ENCODE data around the gene ZC2HC1C. TPM values are rescaled to one million over a fixed set of nuclear protein-coding genes. Genes with fewer than 3 reads are reported as not detected.

The ZC2HC1C gene
- total RNA-seq, 4 donors from 2014 or later = 0.48 to 5.6 (median 1.5) TPM

DNA sequence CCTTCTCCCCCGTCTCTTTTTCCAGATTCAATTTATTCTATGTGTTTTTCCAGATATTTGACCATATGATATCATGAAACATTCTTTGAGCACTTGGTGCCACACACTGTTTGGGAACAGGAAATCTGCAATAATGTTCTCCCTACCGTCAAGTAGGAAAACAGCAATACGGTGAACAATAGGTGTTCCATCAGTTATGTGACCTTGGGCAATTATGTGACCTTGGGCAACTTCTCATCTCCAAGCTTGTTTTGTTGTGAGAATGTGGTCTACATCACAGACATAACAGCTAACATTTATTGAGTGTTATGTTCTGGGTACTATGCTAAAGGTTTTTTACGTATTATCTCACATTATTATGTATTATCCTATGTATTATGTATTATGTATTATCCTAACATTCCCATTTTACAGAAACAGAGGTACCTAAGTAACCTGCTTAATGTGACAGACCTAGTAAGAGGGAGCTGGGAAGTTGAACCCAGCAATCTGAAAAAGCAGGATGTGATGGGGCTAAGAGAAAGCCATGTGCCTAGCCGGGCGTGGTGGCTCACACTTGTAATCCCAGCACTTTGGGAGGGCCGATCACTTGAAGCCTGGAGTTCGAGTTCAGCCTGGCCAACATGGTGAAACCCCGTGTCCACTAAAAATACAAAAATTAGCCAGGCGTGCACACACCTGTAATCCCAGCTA lies 58.6 kb downstream of the ZC2HC1C start:
- no peak for ATAC-seq (ENCODE audit: low FRiP score)
- TF ChIP-seq, protein P1, sequence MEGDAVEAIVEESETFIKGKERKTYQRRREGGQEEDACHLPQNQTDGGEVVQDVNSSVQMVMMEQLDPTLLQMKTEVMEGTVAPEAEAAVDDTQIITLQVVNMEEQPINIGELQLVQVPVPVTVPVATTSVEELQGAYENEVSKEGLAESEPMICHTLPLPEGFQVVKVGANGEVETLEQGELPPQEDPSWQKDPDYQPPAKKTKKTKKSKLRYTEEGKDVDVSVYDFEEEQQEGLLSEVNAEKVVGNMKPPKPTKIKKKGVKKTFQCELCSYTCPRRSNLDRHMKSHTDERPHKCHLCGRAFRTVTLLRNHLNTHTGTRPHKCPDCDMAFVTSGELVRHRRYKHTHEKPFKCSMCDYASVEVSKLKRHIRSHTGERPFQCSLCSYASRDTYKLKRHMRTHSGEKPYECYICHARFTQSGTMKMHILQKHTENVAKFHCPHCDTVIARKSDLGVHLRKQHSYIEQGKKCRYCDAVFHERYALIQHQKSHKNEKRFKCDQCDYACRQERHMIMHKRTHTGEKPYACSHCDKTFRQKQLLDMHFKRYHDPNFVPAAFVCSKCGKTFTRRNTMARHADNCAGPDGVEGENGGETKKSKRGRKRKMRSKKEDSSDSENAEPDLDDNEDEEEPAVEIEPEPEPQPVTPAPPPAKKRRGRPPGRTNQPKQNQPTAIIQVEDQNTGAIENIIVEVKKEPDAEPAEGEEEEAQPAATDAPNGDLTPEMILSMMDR (IDR thresholded peaks at IDR 0.05) = no peak

DNA sequence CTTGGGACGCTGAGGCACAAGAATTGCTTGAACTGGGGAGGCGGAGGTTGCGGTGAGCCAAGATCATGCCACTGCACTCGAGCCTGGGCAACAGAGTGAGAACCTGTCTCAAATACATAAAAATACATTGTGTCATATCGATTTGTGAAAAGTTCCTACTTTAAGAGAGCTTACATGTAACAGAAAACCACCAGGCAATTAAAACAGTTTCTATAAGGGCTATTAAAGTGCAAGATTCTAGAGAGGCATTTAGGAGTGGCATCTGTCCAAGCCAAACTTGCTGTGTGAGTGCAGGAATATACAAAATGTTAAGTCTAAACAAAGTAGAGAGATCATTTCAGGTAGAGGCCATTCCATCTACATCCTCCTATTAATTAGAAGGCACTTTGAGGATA lies 59.2 kb downstream of the ZC2HC1C start:
- ATAC-seq (ENCODE audit: low FRiP score) (no peak), DNase-seq (ENCODE audit: low spot score) (no peak)
- TF ChIP-seq, protein P1 (IDR thresholded peaks at IDR 0.05) = no peak

More for the DNA sequence above, 58.6 kb downstream of the ZC2HC1C start:
- no peak for DNase-seq (ENCODE audit: low spot score)

Small RNAs within 50 kb of the gene (small RNA-seq; reads per million reads assigned to genes)
- gene HIF1AP1 = not detected
- gene RNU6-689P = not detected

Other genes with a start within 250 kb of the ZC2HC1C start
- gene PROX2, start 193.5 kb upstream of the ZC2HC1C start, total RNA-seq = not detected
- 100 to 1,000 TPM; 102 to 144 (median 114) TPM for gene DLST, start 187.7 kb upstream of the ZC2HC1C start, total RNA-seq
- 1 to 10 TPM; 1.3 to 5.2 (median 1.5) TPM for gene RPS6KL1, start 146.4 kb upstream of the ZC2HC1C start, total RNA-seq
- gene PGF, start 114.0 kb upstream of the ZC2HC1C start, total RNA-seq = 10 to 100 TPM in 1 of 4 donors, 1 to 10 TPM in 3; 3.2 to 28.4 (median 7.1) TPM
- gene EIF2B2, start 66.7 kb upstream of the ZC2HC1C start, total RNA-seq = 10 to 100 TPM; 23.6 to 42.0 (median 35.2) TPM
- 10 to 100 TPM; 20.4 to 47.1 (median 24.4) TPM for gene MLH3, start 18.2 kb upstream of the ZC2HC1C start, total RNA-seq
- 10 to 100 TPM; 10.7 to 17.0 (median 13.2) TPM for gene ACYP1, start 5.6 kb upstream of the ZC2HC1C start, total RNA-seq
- 10 to 100 TPM; 40.1 to 68.3 (median 54.8) TPM for gene NEK9, start 57.4 kb downstream of the ZC2HC1C start, total RNA-seq
- gene TMED10, start 107.0 kb downstream of the ZC2HC1C start, total RNA-seq = 100 to 1,000 TPM; 189 to 372 (median 341) TPM
- gene FOS, start 209.2 kb downstream of the ZC2HC1C start, total RNA-seq = 1,000 to 10,000 TPM in 3 of 4 donors, 100 to 1,000 TPM in 1; 935 to 2,479 (median 2,174) TPM